HepG2 (cell line): ENCODE data around the gene MPC1. TPM values are rescaled to one million over a fixed set of nuclear protein-coding genes. Genes with fewer than 3 reads are reported as not detected.
A peak's percentile ranks its signal among the peaks of the same experiment; 100 is the strongest.

Experiments used
- BHLHE40 ChIP-seq: IDR thresholded peaks from 2 replicates; pipeline ENCODE4 v1.6.1; 2011; ENCODE audit warnings: low read length, improper control_type of control experiment
- GABPA ChIP-seq, 2 experiments: IDR thresholded peaks; 2 replicates each; pipeline ENCODE4 v1.6.1; 2011 to 2016; ENCODE audit warnings: low read depth in 2 of 2, low read length in 1 of 2, missing biosample characterization in 1 of 2, missing genetic modification characterization in 1 of 2
- GTF3A ChIP-seq: sonication (generic); formaldehyde crosslinking; conservative IDR thresholded peaks from 2 replicates; pipeline ENCODE4 v1.4.0; 2020; ENCODE audit warnings: mild to moderate bottlenecking, missing genetic modification reagents
- KAT8 ChIP-seq: IDR thresholded peaks from 2 replicates; pipeline ENCODE4 v1.6.1; 2016; ENCODE audit warnings: missing genetic modification reagents, missing compliant biosample characterization
- KLF11 ChIP-seq: IDR thresholded peaks from 2 replicates; pipeline ENCODE4 v1.6.1; 2016; ENCODE audit warnings: missing compliant biosample characterization
- KMT2B ChIP-seq: IDR thresholded peaks from 2 replicates; pipeline ENCODE4 v1.6.1; 2016; ENCODE audit warnings: missing genetic modification reagents, missing compliant biosample characterization
- LBX2 ChIP-seq: sonication (generic); formaldehyde crosslinking; IDR thresholded peaks from 2 replicates; pipeline ENCODE4 v1.5.0; 2020; ENCODE audit warnings: missing genetic modification reagents, mild to moderate bottlenecking, borderline replicate concordance
- MIER2 ChIP-seq: IDR thresholded peaks from 2 replicates; pipeline ENCODE4 v1.6.1; 2016; ENCODE audit warnings: missing biosample characterization, missing genetic modification reagents
- MYNN ChIP-seq: sonication (generic); formaldehyde crosslinking; IDR thresholded peaks from 2 replicates; pipeline ENCODE4 v1.4.0; 2020; ENCODE audit warnings: mild to moderate bottlenecking, low read depth, missing genetic modification reagents
- NCOA2 ChIP-seq: sonication (generic); formaldehyde crosslinking; IDR thresholded peaks from 2 replicates; pipeline ENCODE4 v1.8.0; 2022; ENCODE audit warnings: inconsistent platforms
- NR2F1 ChIP-seq, 2 experiments: fragments of 450-650 bp in 1 of 2; formaldehyde crosslinking in 1 of 2; IDR thresholded peaks; 2 replicates each; pipeline versions ENCODE4 v1.5.0 to v1.6.1; 2016 to 2020; ENCODE audit warnings: mild to moderate bottlenecking in 1 of 2, missing compliant biosample characterization in 1 of 2, missing genetic modification reagents in 1 of 2, moderate library complexity in 1 of 2
- RAD21 ChIP-seq: fragments of 450-650 bp; formaldehyde crosslinking; IDR thresholded peaks from 2 replicates; pipeline ENCODE4 v1.5.0; 2020; ENCODE audit warnings: mild to moderate bottlenecking
- RNF2 ChIP-seq: fragments of 450-650 bp; conservative IDR thresholded peaks from 2 replicates; pipeline ENCODE4 v1.6.1; 2016; ENCODE audit warnings: low read depth
- TBX2 ChIP-seq: sonication (generic); formaldehyde crosslinking; IDR thresholded peaks from 2 replicates; pipeline ENCODE4 v1.5.0; 2020; ENCODE audit warnings: missing genetic modification reagents, mild to moderate bottlenecking, borderline replicate concordance
- TBX3 ChIP-seq: fragments of 450-650 bp; IDR thresholded peaks from 2 replicates; pipeline ENCODE4 v1.6.1; 2017; ENCODE audit warnings: antibody characterized with exemption, mild to moderate bottlenecking, inconsistent platforms, borderline replicate concordance
- TFE3 ChIP-seq: IDR thresholded peaks from 2 replicates; pipeline ENCODE4 v1.6.1; 2016
- ZFP1 ChIP-seq: IDR thresholded peaks from 2 replicates; pipeline ENCODE4 v1.6.1; 2016
- ZNF263 ChIP-seq: sonication (generic); formaldehyde crosslinking; IDR thresholded peaks from 2 replicates; pipeline ENCODE4 v1.4.0; 2020; ENCODE audit warnings: missing genetic modification reagents
- ZNF292 ChIP-seq: sonication (generic); formaldehyde crosslinking; IDR thresholded peaks from 2 replicates; pipeline ENCODE4 v1.8.1; 2022; ENCODE audit warnings: mild to moderate bottlenecking, low read depth, missing genetic modification reagents, borderline replicate concordance
- ZNF331 ChIP-seq: sonication (generic); formaldehyde crosslinking; IDR thresholded peaks from 2 replicates; pipeline ENCODE4 v1.4.0; 2020; ENCODE audit warnings: missing genetic modification reagents
- ZNF468 ChIP-seq: sonication (generic); formaldehyde crosslinking; IDR thresholded peaks from 2 replicates; pipeline ENCODE4 v1.8.0; 2022; ENCODE audit warnings: mild to moderate bottlenecking, moderate library complexity, missing genetic modification reagents
- ZNF574 ChIP-seq: sonication (generic); formaldehyde crosslinking; IDR thresholded peaks from 2 replicates; pipeline ENCODE4 v1.4.0; 2020; ENCODE audit warnings: missing genetic modification reagents
- ZNF629 ChIP-seq: sonication (generic); formaldehyde crosslinking; conservative IDR thresholded peaks from 2 replicates; pipeline ENCODE4 v1.5.0; 2020; ENCODE audit warnings: missing genetic modification reagents
- polyA plus RNA-seq, 8 experiments: library from polyadenylated mRNA; depleted of rRNA in 3 of 8; stranded (reverse) in 7 of 8; unstranded in 1 of 8; fragments of >200 nt; fragmentation: Illumina TruSeq in 4 of 8; extraction: Trizol in 4 of 8; gene quantifications; 2 replicates each; pipeline versions ENCODE4 v1.2.1 to v1.2.3, GENCODE V29; 2011 to 2016; ENCODE audit warnings: low read depth in 4 of 8, missing spikeins in 1 of 8, mixed read lengths in 1 of 8; ENCODE audit not compliant: insufficient read depth in 1 of 8
- total RNA-seq, 5 experiments: library from RNA; depleted of rRNA; stranded (reverse); fragments of >200 nt; fragmentation: Illumina TruSeq; extraction: Trizol; gene quantifications; 2 replicates each; pipeline ENCODE4 v1.2.3, GENCODE V29; 2016; ENCODE audit warnings: low read depth in 1 of 5
- TF ChIP-seq, protein P1 (sequence below): sonication (generic); formaldehyde crosslinking; conservative IDR thresholded peaks from 2 replicates; pipeline ENCODE4 v1.4.0; 2020; ENCODE audit warnings: missing genetic modification reagents
- TF ChIP-seq, protein P2 (sequence below), 2 experiments: fragments of 450-650 bp in 1 of 2; sonication (generic) in 1 of 2; formaldehyde crosslinking; IDR thresholded peaks; 2 replicates each; pipeline versions ENCODE4 v1.5.0 to v1.8.0; 2020 to 2022; ENCODE audit warnings: mild to moderate bottlenecking in 1 of 2, missing genetic modification reagents in 1 of 2

The MPC1 gene
- total and polyA plus RNA-seq, 2 of the 13 experiments (the other 11 are each of a cell fraction or from before 2014, with no cell fraction given), result 189 to 214 TPM

DNA sequence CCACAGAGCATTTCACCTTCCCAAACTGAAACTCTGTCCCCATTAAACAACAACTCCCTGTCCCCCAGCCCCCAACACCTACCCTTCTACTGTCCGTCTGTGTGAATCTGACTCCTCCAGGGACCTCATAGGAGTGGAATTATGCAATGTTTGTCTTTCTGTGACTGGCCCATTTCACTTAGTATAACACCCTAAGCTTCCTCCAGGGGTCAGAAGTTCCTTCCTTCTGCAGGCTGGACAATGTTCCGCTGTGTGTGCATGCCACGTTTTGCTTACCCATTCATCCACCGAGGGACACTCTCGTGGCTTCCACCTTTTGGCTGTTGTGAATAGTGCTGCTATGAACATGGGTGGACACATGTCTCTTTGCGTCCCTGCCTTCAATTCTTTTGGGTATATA is 37.6 kb upstream of the MPC1 start (continued):
- TF ChIP-seq TFE3 (CRISPR knock-in tag) (peak; percentile 48; the same call in 1 of the 2 replicates), TBX2 (CRISPR knock-in tag) (peak; percentile 80), GABPA (IDR thresholded peaks at IDR 0.05; ENCODE audit: low read depth, low read length) (no peak), GABPA (CRISPR knock-in tag; IDR thresholded peaks at IDR 0.05; ENCODE audit: low read depth) (peak; percentile 34; the same call in 1 of the 2 replicates), BHLHE40 (peak; percentile 66), ZNF331 (peak; percentile 75; the same call in 1 of the 2 replicates), GTF3A (0 out of 2 replicates have a peak, but pooled peaks have one; percentile 34), MYNN (CRISPR knock-in tag) (no peak), RAD21 (CRISPR knock-in tag) (peak; percentile 67; the same call in 1 of the 2 replicates), MIER2 (CRISPR knock-in tag) (peak; percentile 27; the same call in 1 of the 2 replicates), ZNF263 (CRISPR knock-in tag) (0 out of 2 replicates have a peak, but pooled peaks have one; percentile 62), NCOA2 (CRISPR knock-in tag) (no peak), ZFP1 (CRISPR knock-in tag) (0 out of 2 replicates have a peak, but pooled peaks have one; percentile 22), ZNF574 (CRISPR knock-in tag) (peak; percentile 26; the same call in 1 of the 2 replicates), KLF11 (CRISPR knock-in tag) (0 out of 2 replicates have a peak, but pooled peaks have one; percentile 26), ZNF292 (CRISPR knock-in tag) (peak; percentile 54; the same call in 1 of the 2 replicates), ZNF468 (CRISPR knock-in tag) (no peak), TBX3 (peak; percentile 57; the same call in 1 of the 2 replicates), KAT8 (CRISPR knock-in tag) (peak; percentile 61; the same call in 1 of the 2 replicates), NR2F1 (CRISPR knock-in tag; IDR thresholded peaks at IDR 0.05) (peak in 1 of 2 experiments; percentile 31; a peak in 1 of 4 replicates), KMT2B (CRISPR knock-in tag) (0 out of 2 replicates have a peak, but pooled peaks have one; percentile 53), LBX2 (CRISPR knock-in tag) (no peak), RNF2 (peak; percentile 61; the same call in 1 of the 2 replicates), ZNF629 (CRISPR knock-in tag) (peak; percentile 73; the same call in 1 of the 2 replicates)
- TF ChIP-seq, protein P1, sequence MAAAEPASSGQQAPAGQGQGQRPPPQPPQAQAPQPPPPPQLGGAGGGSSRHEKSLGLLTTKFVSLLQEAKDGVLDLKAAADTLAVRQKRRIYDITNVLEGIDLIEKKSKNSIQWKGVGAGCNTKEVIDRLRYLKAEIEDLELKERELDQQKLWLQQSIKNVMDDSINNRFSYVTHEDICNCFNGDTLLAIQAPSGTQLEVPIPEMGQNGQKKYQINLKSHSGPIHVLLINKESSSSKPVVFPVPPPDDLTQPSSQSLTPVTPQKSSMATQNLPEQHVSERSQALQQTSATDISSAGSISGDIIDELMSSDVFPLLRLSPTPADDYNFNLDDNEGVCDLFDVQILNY (CRISPR knock-in tag), result no peak
- TF ChIP-seq, protein P2, sequence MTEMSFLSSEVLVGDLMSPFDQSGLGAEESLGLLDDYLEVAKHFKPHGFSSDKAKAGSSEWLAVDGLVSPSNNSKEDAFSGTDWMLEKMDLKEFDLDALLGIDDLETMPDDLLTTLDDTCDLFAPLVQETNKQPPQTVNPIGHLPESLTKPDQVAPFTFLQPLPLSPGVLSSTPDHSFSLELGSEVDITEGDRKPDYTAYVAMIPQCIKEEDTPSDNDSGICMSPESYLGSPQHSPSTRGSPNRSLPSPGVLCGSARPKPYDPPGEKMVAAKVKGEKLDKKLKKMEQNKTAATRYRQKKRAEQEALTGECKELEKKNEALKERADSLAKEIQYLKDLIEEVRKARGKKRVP (CRISPR knock-in tag; IDR thresholded peaks at IDR 0.05), result peak in 1 of 2 experiments; percentile 68; a peak in 2 of 4 replicates
